Right atrium auricular region (tissue), 2 donors: ENCODE measurements around the gene SNRPF. TPM values are rescaled to one million over a fixed set of nuclear protein-coding genes. Genes with fewer than 3 reads are reported as not detected.

Experiments
- DNase-seq: peaks from one replicate; pipeline ENCODE4 v3.0.0-alpha.2; 2019; ENCODE audit warnings: low spot score
- H3K27ac ChIP-seq, 2 donors: fragments of 200-600 bp; sonication (generic); 1 replicate in 1 of 2; 2 replicates in 1 of 2; pipeline ENCODE4 v1.5.1; 2016 to 2019
- H3K27me3 ChIP-seq, 2 donors: fragments of 200-600 bp; sonication (generic); one replicate each; pipeline versions ENCODE4 v1.5.1 to v1.6.0; 2017 to 2019
- H3K36me3 ChIP-seq: fragments of 200-600 bp; sonication (generic); one replicate; pipeline ENCODE4 v1.5.1; 2016
- H3K4me1 ChIP-seq, 2 donors: fragments of 200-600 bp; sonication (generic); one replicate each; pipeline versions ENCODE4 v1.5.1 to v1.6.0; 2017 to 2019
- H3K4me3 ChIP-seq, 2 donors: fragments of 200-600 bp; sonication (generic); 1 replicate in 1 of 2; 2 replicates in 1 of 2; pipeline ENCODE4 v1.5.1; 2017 to 2019; ENCODE audit warnings: mild to moderate bottlenecking in 1 of 2, moderate library complexity in 1 of 2
- H3K9me3 ChIP-seq, 2 donors: fragments of 200-600 bp; sonication (generic); one replicate each; pipeline ENCODE4 v1.5.1; 2019
- total RNA-seq, 2 donors: library from RNA; depleted of rRNA; stranded (reverse); fragments of >200 nt; gene quantifications; one replicate each; pipeline ENCODE4 v1.1.0, GENCODE V29; 2016
- TF ChIP-seq, protein P1 (sequence below), 2 donors: fragments of 200-600 bp; sonication (generic); IDR thresholded peaks; one replicate each; pipeline ENCODE4 v1.5.1; 2019; ENCODE audit warnings: antibody characterized with exemption in 2 of 2

The SNRPF gene
- total RNA-seq, 2 donors from 2014 or later: 1.9 to 3.4 TPM

DNA sequence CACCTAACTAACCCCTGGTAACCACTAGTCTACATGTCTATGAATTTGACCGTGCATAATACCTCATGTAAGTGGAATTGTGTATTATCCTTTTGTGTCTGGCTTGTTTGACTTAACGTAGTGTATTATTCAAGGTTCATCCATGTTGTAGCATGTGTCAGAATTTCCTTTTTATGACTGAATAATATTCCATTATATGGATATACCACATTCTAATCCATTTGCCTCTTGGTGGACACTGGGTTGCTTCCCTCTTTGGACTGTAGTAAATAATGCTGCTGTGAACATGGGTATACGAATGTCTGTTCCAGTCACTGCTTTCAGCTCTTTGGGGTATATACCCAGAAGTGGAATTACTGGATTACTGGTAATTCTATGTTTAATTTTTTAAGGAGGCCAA is 3.3 kb downstream of the SNRPF start:
- H3K4me1 ChIP-seq: peaks cover 0 to 23% of the 10 kb centered on the region in 2 donors

DNA sequence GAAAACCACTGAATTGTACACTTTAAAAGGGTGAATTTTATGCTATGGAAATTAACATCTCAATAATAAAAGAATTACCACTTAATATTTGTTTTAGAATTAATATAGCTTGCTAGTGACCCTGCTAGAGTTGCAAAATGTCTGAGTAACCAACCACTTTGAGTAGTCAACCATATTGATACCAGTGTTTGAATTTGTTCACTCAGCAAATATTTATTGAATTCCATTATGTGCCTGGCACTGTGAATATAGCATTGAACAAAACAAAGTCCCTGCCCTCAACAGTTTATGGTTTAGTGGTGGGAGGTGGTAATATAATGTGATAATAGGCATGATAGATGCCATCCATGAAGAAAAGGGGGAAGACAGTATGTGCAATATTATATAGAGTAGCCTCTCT is 4.6 kb downstream of the SNRPF start:
- TF ChIP-seq, protein P1, sequence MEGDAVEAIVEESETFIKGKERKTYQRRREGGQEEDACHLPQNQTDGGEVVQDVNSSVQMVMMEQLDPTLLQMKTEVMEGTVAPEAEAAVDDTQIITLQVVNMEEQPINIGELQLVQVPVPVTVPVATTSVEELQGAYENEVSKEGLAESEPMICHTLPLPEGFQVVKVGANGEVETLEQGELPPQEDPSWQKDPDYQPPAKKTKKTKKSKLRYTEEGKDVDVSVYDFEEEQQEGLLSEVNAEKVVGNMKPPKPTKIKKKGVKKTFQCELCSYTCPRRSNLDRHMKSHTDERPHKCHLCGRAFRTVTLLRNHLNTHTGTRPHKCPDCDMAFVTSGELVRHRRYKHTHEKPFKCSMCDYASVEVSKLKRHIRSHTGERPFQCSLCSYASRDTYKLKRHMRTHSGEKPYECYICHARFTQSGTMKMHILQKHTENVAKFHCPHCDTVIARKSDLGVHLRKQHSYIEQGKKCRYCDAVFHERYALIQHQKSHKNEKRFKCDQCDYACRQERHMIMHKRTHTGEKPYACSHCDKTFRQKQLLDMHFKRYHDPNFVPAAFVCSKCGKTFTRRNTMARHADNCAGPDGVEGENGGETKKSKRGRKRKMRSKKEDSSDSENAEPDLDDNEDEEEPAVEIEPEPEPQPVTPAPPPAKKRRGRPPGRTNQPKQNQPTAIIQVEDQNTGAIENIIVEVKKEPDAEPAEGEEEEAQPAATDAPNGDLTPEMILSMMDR (IDR thresholded peaks at IDR 0.05): no peak
- peaks cover 0 to 16% of the 10 kb centered on the region in 2 donors for H3K4me1 ChIP-seq
- H3K4me3 ChIP-seq: no peak overlapping the region
- peaks cover 41% of the 10 kb centered on the region for H3K36me3 ChIP-seq
- H3K9me3 ChIP-seq: no peaks in the 10 kb centered on the region
- no peak for DNase-seq
- H3K27ac ChIP-seq: no peak overlapping the region
- no peaks in the 10 kb centered on the region for H3K27me3 ChIP-seq

More for the DNA sequence above, 3.3 kb downstream of the SNRPF start:
- no peaks in the 10 kb centered on the region for H3K9me3 ChIP-seq
- peaks cover 36% of the 10 kb centered on the region for H3K36me3 ChIP-seq
- no peaks in the 10 kb centered on the region for H3K27me3 ChIP-seq
- DNase-seq: no peak
- TF ChIP-seq, protein P1 (IDR thresholded peaks at IDR 0.05): no peak
- H3K4me3 ChIP-seq: no peak overlapping the region
- no peak overlapping the region for H3K27ac ChIP-seq

DNA sequence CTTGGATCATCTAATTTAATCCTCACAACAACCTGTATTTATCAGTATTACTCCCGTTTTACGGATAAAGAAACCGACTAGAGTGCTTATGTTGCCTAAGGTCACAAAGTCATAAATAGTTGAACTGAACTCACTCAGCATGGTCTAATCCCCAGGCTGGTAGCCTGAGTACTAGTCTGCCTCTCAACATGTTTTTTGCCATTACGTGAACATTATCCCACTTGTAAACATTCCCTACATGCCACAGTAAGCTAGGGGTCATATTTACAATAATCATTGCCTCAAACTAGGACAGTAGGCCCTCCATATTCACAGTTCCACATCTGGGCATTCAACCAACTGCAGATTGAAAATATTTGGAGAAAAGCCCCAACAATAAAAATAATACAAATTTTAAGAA is 12.1 kb downstream of the SNRPF start:
- peaks cover 5% of the 10 kb centered on the region for H3K36me3 ChIP-seq
- no peak for DNase-seq
- H3K9me3 ChIP-seq: no peaks in the 10 kb centered on the region
- no peak overlapping the region for H3K4me3 ChIP-seq
- H3K27ac ChIP-seq: no peak overlapping the region
- H3K27me3 ChIP-seq: no peaks in the 10 kb centered on the region
- TF ChIP-seq, protein P1 (IDR thresholded peaks at IDR 0.05): no peak
- H3K4me1 ChIP-seq: no peaks in the 10 kb centered on the region

DNA sequence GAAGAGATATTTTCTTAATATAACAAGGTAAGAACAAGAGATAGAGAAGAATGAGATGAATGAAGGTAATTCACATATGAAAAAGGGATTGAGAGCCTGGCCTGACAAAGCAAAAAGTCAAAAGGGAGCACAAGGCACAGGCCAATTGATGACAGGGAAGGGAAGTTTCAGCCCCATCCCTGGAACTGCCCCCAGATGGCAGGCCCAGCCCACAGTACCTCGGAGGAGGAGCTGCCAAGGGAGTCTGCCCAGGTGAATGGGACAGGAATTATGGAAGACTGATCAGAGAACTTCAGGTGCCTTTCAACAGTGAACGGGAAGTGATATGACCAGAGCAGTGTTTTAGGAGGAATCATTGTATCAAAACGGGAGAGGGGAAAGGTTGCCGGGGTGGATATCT is 15.7 kb downstream of the SNRPF start:
- TF ChIP-seq, protein P1 (IDR thresholded peaks at IDR 0.05): no peak
- Histone ChIP-seq H3K36me3 (no peaks in the 10 kb centered on the region), H3K4me1 (no peaks in the 10 kb centered on the region), H3K27ac (no peak overlapping the region), H3K27me3 (no peaks in the 10 kb centered on the region), H3K9me3 (no peaks in the 10 kb centered on the region), H3K4me3 (no peak overlapping the region)
- no peak for DNase-seq

DNA sequence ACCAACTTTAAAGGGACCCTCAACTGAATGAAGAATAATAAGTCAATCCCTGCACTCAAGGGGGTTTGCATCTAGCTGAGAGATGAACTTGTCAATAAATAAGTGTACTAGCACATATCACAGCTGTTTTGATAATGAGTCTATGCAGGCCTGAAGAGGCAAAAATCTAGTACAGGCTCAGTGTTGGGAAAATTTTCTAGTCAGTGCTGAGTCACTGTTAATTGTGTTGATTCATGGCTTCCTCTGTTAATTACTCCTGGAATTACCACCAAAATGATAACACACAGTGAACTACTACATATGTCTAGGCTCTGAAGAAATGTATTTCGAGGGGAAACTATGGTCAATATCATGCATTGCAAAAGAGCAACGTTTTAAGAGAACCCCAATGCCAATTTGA is 18.9 kb downstream of the SNRPF start:
- no peak for DNase-seq
- Histone ChIP-seq H3K27me3 (no peaks in the 10 kb centered on the region), H3K4me3 (no peak overlapping the region), H3K9me3 (no peaks in the 10 kb centered on the region), H3K4me1 (no peaks in the 10 kb centered on the region), H3K27ac (no peak overlapping the region), H3K36me3 (no peaks in the 10 kb centered on the region)
- TF ChIP-seq, protein P1 (IDR thresholded peaks at IDR 0.05): no peak

DNA sequence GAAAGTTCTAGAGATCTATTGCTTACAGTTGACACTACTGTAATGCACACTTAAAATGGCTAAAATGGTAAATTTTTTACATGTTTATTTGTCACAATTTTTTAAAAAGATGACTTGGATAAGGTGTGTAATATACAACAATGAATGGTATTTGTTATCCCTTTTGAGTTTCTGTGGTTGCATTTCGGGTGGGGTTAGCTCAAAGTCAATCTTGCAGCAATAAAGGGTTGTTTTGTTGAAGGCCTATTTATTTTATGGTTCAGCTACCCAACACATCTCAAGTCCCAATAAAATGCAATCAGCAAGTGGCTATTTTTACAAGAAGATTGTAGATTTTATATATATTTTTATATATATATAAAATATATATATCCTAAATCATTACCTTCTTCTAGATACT is 22.1 kb downstream of the SNRPF start:
- H3K9me3 ChIP-seq: peaks cover 0 to 15% of the 10 kb centered on the region in 2 donors
- H3K4me1 ChIP-seq: no peaks in the 10 kb centered on the region
- no peak for DNase-seq
- TF ChIP-seq, protein P1 (IDR thresholded peaks at IDR 0.05): no peak
- no peak overlapping the region for H3K4me3 ChIP-seq
- H3K36me3 ChIP-seq: no peaks in the 10 kb centered on the region
- H3K27me3 ChIP-seq: no peaks in the 10 kb centered on the region
- no peak overlapping the region for H3K27ac ChIP-seq
